ENCODE measurements around the gene MYO3A.

Gene MYO3A

DNA sequence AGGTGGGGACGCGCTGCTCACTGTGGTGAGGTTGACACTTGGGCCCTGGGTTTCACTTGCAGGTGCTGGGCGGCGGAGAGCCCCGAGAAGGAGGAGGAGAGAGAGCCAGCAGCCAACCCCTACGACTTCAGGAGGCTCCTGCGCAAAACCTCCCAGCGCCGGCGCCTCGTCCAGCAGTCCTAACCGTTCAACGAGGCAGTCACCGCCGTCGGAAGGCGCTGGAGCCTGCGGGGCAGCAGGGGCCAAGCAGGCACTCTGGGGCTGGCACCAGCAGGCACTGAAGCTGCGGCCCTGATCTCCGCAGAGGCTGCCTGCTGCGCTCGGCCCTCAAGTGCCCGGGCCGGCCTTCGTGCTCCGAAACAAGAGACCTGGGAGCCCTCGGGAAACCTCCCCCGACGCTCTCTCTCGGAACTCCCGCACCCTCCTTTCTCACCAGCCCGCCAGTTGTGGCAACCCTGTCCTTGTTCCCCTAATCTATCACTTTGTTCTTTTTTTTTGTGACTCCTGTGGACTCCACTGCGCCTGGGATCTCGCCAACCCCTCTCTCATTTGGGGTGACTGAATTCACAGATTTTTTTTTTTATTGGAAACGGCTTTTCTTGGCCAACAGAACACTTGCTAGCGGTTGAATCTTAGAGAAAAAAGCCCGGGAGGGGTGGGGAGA lies 277.9 kb downstream of the MYO3A start:
- no peak for DNase-seq (ENCODE audit: low read depth)
- in situ Hi-C loops (cut with HindIII; ENCODE audit: low sequenced_read_pairs), result no loop called here
- TF ChIP-seq, protein P1, sequence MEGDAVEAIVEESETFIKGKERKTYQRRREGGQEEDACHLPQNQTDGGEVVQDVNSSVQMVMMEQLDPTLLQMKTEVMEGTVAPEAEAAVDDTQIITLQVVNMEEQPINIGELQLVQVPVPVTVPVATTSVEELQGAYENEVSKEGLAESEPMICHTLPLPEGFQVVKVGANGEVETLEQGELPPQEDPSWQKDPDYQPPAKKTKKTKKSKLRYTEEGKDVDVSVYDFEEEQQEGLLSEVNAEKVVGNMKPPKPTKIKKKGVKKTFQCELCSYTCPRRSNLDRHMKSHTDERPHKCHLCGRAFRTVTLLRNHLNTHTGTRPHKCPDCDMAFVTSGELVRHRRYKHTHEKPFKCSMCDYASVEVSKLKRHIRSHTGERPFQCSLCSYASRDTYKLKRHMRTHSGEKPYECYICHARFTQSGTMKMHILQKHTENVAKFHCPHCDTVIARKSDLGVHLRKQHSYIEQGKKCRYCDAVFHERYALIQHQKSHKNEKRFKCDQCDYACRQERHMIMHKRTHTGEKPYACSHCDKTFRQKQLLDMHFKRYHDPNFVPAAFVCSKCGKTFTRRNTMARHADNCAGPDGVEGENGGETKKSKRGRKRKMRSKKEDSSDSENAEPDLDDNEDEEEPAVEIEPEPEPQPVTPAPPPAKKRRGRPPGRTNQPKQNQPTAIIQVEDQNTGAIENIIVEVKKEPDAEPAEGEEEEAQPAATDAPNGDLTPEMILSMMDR (IDR thresholded peaks at IDR 0.05; ENCODE audit: low read depth, low read length, missing control alignments), result no peak
- H3K4me3 ChIP-seq (ENCODE audit: low read depth, low read length), result no peak overlapping the region

DNA sequence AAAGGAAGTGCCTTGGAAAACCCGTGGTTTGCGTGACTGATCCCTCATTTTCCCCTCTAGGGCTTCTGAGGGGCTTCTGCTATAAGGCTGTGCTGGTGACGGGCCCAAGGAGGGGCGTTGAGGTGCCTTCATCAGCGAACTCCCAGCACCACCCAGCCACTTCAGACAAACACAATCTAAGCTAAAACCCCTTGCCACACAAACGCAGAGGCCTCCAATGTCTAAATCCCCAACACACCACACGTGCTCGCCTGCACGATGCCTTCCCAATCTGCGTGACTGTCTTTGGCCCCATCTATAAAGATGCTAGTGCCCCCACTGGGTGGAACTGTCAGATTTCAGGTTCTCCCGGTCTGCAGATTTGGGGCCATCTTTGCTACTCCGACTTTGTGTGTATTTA lies 278.5 kb downstream of the MYO3A start:
- in situ Hi-C loops (cut with HindIII; ENCODE audit: low sequenced_read_pairs), result no loop called here
- H3K4me3 ChIP-seq (ENCODE audit: low read depth, low read length), result no peak overlapping the region
- TF ChIP-seq, protein P1 (IDR thresholded peaks at IDR 0.05; ENCODE audit: low read depth, low read length, missing control alignments), result no peak
- no peak for DNase-seq (ENCODE audit: low read depth)

DNA sequence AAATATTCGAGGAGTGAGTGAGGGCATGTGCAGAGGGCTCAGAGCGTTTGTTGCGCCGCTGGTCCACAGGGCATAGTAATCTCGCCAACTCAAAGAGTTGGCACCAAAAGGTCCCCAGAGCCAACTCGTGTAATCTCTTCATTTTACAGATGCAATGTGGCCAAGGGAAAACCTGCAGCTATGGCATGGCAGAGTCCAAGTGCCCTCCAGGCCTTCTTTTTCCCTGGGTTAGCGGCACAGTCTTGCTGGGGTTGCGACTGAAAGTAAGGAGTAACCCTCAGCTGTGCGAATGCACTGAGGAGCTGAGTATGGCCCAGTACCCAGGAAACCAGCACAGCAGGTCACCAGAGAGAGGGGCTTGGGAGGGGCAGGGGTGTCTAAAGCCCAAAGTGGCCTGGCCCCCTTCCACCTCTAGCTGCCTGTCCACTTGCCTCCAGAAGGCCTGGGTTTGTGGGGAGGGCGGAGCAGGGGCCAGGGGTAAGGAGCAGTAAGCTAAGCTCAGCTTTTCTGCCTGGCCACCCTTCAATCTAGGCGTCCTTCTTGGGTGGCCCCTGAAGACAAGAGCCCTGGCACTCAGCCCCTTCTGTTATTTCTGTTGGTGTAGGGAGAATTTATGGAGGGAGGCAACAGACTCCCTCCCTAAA lies 279.2 kb downstream of the MYO3A start:
- no peak for DNase-seq (ENCODE audit: low read depth)
- in situ Hi-C loops (cut with HindIII; ENCODE audit: low sequenced_read_pairs), result no loop called here
- TF ChIP-seq, protein P1 (IDR thresholded peaks at IDR 0.05; ENCODE audit: low read depth, low read length, missing control alignments), result no peak
- no peak overlapping the region for H3K4me3 ChIP-seq (ENCODE audit: low read depth, low read length)

DNA sequence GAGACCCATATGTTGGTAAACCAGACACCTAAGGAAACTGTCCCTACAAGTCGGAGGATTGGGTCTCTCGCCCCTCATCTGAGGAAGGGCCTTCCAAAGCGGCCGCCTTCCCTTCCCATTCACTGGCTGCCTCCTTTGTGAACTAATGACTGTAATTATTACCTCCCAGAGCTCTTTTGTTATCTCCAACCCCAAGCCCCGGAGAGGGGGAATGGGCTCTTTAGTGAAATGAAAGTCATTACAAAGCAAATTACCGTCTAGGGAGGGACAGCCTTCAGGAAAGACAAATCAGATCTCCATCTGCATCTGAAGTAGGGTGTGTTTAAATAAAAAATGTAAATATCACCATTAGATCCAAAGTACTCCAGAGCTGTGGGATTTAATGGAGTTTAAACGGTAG lies 280.0 kb downstream of the MYO3A start:
- in situ Hi-C loops (cut with HindIII; ENCODE audit: low sequenced_read_pairs), result no loop called here
- no peak for DNase-seq (ENCODE audit: low read depth)
- H3K4me3 ChIP-seq (ENCODE audit: low read depth, low read length), result no peak overlapping the region
- TF ChIP-seq, protein P1 (IDR thresholded peaks at IDR 0.05; ENCODE audit: low read depth, low read length, missing control alignments), result no peak

DNA sequence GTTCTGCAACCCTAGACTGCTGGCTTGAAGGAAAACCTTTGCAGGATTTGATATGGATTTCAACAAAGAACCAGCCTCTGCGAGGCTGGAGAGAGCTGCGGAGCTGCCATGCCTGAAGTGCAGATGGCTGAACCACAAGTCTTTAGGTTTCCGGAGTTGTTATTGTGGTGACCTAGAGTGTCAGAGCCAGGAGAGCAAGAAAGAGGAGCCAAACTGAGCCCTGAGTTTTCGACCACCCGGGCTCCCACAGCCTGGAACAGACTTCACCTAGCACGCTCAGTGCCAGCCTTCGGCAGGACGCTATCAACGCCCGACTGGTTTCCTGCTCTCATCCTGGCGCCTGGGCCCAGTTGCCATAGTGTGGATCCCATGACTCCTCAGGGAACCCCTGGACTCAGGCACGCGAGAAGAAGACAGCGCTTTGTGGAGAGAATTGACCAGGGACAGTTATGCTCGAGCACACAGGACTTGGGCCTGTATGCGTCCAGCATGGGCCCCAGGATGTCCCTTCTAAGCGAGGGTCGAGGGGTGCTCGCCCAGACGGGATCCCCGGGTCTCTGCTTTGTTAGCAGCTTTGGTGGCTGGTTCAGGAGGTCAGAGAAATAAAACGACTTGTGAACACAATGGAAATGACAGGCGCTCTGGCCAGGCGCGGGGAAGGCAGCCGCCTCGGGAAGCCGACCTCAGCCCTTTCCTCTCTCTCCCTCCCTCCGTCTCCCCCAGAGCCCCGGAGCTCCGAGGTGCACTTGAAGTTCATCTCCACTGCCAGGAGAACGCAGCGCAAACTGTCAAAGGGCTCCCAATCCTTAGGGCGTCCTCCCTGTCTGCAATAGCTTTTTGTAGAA lies 280.7 kb downstream of the MYO3A start:
- in situ Hi-C loops (cut with HindIII; ENCODE audit: low sequenced_read_pairs), result no loop called here
- no peak for DNase-seq (ENCODE audit: low read depth)
- TF ChIP-seq, protein P1 (IDR thresholded peaks at IDR 0.05; ENCODE audit: low read depth, low read length, missing control alignments), result no peak
- no peak overlapping the region for H3K4me3 ChIP-seq (ENCODE audit: low read depth, low read length)

DNA sequence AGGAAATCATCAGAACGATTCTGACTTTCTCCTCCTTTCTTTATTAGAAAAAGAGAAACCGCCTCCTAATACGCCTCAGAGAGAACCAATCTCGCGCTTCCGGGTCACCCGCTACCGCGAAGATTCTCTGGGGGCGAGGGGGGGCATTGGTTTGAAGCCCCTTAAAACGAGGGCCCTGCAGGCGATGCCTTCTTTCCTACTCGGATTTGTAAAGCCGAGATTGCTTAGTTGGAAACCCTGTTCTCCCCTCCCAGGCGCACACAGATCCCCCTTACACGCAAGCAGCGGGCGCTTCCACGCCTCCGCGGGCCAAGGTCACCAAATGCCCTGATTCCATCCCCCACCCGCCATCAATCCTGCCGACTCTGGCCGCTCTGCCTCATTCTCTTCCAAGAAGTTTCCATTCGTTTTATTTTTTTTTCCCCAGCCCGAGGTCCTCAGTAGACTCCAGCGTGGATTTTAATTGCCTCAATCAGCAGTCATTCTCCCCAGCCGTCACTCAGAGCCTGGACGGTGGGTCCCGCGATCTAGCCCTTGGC lies 281.4 kb downstream of the MYO3A start:
- TF ChIP-seq, protein P1 (IDR thresholded peaks at IDR 0.05; ENCODE audit: low read depth, low read length, missing control alignments), result no peak
- H3K4me3 ChIP-seq (ENCODE audit: low read depth, low read length), result no peak overlapping the region
- in situ Hi-C loops (cut with HindIII; ENCODE audit: low sequenced_read_pairs), result no loop called here

More for the DNA sequence above, 281.4 kb downstream of the MYO3A start:
- no peak for DNase-seq (ENCODE audit: low read depth)
